ENCODE results near the gene HBM.
"Not testable (repeated sequence)": the region's sequence is repeated elsewhere in the genome, so short reads cannot be mapped to it uniquely, and the experiment has no call there.

HBM gene

GRCh38 chr16:188674-189073, 22.9 kb downstream of the HBM start:
- DNase-seq, result peak; percentile 43

DNA sequence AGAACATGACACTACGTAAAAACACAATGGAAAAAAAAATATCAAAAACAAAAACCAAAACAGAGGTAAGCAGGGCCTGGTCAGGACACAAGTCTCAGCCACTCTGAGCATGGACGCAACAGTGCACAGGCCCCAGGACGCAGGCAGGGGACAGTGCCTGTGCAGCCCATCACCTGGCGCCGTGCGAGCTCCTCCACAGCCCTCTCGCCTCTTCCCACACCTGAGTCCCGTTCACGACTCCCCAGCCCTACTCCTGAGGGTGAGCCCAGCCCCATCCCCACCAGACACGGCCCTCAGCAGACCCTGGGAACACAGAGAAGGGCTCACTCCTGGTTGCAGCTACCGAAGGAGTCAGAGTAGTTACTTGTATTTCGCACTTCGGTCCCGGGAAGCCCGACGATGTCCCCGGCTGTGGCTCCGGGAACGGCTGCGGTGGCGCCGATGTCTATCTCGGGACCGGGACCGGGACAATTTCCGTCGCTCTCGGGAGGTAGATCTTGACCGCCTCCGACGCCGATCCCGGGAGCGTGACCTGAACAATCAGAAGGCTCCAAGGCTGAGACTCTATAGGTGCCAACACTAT, 23.9 kb downstream of the HBM start:
- no peak for DNase-seq

GRCh38 chr16:191831-192230, 26.1 kb downstream of the HBM start:
- DNase-seq, result no peak

DNA sequence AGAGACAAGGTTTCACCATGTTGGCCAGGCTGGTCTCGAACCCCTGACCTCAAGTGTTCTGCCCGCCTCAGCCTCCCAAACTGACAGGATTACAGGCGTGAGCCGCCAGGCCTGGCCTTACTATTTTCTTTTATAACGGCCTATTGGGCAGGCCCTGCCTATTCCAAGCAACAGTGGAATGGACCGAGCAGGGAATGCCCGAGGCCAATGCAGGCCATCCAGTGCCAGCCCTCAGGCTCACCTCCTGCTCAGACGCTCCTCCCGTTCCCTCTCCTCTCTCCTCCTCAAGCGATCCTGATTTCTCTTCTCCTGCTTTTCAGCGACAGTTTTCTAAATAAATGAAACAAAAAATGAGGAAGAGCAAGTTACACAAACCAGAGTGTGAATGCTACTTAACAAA, 26.9 kb downstream of the HBM start:
- no peak for DNase-seq

GRCh38 chr16:193441-193840, 27.7 kb downstream of the HBM start:
- DNase-seq, result no peak

DNA sequence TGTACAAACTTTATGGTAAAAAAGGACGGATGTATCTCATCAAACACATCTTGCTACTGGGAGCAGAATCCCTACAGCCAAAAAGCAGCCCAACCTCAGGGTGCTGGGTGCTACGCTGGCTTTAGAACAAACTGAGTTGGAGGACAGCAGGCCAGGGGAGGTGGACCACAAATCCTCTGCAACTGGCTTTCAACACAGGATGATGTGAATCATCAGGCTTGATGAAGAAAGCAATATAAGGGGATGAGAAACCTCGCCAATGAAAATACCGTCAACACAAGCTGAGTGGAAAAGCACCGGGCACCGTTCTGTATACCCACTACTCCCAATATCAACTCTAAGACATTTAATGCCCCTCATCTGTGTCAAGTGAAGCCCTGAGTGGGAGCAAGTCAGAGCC, 28.7 kb downstream of the HBM start:
- no peak for DNase-seq

DNA sequence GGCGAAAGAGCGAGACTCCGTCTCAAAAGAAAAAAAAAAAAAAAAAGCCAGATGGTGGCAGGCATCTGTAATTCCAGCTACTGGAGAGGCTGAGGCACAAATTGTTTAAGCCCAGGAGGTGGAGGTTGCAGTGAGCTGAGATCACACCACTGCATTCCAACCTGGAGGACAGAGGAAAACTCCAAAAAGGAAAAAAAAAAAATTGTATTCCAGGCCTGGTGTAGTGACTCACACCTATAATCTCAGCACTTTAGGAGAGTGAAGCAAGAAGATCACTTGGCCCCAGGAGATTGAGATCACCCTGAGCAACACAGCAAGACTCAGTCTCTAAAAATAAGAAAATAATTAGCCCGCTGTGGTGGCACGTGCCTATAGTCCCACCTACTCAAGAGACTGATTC, 34.6 kb downstream of the HBM start:
- no peak for DNase-seq

DNA sequence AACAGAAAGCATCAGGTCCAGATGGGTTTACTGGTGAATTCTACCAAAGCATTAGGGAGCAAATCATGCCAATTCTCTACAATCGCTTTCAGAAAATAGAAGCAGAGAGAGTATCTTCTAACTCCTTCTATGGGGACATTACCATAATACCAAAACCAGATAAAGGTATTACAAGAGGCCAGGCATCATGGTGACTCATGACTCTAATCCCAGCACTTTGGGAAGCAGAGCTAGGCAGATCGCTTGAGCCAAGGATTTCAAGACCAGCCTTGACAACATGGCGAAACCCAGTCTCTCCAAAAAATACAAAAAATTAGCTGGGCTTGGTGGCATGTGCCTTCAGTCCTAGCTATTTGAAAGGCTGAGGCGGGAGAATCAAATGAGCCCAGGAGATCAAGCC, 37.5 kb downstream of the HBM start:
- no peak for DNase-seq

GRCh38 chr16:204046-204445, 38.3 kb downstream of the HBM start:
- DNase-seq, result not testable (repeated sequence)

DNA sequence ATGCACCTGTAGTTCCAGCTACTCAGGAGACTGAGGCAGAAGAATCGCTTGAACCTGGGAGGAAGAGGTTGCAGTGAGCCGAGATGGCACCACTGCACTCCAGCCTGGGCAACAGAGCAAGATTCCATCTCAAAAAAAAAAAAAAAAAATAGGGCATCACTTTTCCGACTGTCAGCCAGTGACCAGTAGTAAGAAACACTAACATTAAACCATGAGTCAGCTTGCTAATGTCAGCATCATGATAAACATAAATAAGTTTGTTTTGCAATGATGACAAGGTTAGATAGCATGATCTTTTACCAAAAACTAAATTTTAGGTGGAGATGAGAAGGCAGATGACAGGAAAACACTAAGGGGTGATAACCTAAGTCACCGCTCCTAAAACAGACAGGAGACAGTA, 43.6 kb downstream of the HBM start:
- DNase-seq, result not testable (repeated sequence)

DNA sequence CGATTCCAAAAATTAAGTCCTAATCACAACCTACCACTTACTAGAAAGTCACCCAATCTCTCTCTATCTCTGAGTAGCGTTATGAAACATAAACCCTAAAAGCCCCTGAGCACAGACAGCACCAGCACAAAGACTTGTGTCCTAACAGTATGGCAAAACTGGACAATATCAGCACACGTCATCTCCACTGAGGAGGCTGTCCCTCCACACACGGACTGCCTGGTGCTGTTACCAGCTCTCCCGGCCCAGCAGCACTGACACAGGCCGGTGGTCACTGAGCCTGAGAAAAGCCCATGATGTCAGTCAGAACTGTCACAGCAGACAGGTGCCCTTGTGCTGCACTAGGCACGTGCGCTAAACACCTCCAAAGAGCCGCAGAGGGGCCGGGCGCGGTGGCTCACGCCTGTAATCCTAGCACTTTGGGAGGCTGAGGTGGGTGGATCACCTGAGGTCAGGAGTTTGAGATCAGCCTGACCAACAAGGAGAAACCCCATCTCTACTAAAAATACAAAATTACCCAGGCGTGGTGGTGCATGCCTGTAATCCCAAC, 45.9 kb downstream of the HBM start:
- DNase-seq, result not testable (repeated sequence)

- DNase-seq, result no peak
Observed at GRCh38 chr16:212999-213398, 47.2 kb downstream of the HBM start.

Measured in DMS53 (cell line).